GM19035 (cell line): Measurements from ENCODE around the gene RFLNA.
A peak's percentile ranks its signal among the peaks of the same experiment; 100 is the strongest.

Experiments
- ATAC-seq: cut with Tn5 transposase; IDR thresholded peaks from one replicate; pipeline ENCODE4 v1.9.1; 2021; ENCODE audit not compliant: unreplicated experiment

Gene RFLNA

GRCh38 chr12:124294780-124295341 lies at the start of gene RFLNA:
TSS of gene RFLNA (plus strand) at chr12:124295093. CDS start at chr12:124295430, 337 bp downstream.
- no peak for ATAC-seq

DNA sequence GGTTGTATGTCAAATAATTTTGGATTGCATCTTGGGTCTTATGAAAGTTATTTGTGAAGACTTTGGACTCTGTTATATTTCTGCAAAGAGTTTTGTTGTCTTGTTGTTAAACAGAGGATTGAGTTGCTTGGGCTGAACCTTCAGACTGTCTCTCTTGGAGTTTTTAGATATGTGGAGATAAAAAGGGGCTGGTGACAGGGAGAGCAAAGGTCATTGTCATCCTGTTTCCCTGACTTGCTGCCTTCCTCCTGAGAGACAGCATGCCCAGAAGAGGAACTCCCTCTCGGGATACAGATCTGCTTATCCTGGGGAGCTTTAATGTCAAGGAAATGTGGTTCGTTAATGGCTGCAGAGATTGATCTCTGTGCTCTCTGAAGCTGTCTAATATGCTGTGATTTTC lies 47.6 kb upstream of the RFLNA start:
- ATAC-seq: no peak

DNA sequence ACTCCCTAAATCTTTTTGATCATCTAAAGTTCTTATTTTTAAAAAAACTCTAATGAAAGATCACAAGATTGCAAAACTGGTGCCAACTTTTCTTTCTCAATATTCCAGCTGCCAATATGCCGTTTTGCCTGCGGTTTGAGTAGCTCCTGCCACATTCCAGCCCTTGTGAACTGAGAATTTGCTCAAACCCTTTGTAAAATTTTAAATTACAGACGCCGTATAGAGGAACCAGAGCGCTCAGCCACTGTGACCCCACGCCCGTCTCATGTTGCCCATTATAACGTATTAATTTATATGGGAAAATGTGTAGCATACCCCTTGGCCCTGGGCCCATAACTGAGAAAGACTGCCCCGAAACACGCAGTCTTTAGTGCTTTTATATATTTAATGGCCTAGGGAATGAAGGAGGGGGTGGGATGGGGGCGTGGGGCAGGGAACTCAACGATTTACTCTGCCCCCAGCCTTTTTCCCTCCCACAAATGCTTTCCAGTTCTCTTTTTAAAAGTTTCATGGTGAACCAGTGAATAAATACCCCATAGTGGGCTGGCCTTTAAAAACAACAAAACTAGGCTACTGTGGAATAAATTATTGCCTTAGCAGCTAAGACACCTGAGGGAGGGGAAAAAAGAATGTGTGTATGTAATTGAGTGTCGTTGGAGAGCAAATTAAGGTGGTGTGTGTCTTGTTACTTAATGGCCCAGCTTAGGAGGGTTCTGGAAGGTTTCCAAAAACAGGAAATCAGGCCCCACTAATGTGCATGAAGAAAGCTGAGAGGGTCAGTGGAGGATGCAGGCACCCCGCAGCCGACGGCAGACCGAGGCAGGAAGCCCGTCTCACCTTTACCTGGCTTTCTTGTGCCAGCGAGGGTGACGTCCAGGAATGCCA lies 45.7 kb upstream of the RFLNA start:
- ATAC-seq: no peak

DNA sequence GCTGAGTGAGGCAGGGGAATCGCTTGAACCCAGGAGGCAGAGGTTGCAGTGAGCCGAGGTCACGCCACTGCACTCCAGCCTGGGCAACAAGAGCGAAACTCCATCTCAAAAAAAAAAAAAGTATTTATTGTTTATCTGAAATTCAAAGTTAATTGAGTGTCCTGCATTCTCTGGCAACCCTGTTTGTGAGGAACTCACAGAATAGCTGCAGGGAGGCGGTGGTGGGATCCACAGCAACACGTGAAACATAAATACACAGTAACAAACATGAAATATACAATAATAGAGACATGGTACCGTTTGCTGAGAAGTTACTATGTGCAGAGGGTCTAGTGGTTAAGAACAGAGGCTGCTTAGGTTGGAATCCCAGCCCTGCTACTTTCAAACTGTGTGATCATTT lies 43.7 kb upstream of the RFLNA start:
- no peak for ATAC-seq

- no peak for ATAC-seq
Measured at GRCh38 chr12:124252964-124253363, 41.9 kb upstream of the RFLNA start.

- no peak for ATAC-seq
Measured at GRCh38 chr12:124254126-124254525, 40.8 kb upstream of the RFLNA start.

- no peak for ATAC-seq
Measured at GRCh38 chr12:124259154-124260066, 35.5 kb upstream of the RFLNA start.

DNA sequence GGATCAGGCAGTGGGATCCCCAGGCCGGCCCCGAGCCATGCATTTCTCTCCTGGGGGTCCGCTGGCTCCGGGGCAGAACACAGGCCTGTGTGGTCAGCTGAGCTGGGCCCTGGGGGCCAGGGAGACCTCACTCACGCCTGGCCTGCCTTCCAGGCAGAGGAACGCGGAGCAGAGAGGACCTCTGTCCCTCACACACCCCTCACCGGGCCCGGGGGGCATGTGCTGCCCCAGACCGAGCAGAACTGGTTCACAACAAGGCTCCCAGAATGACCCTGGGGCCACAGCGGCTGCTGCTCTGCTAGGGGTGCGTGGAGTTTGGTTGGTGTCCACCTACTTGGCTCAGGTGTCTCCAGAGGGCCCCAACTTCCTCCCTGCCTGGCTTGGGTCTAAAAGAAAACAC lies 33.0 kb upstream of the RFLNA start:
- no peak for ATAC-seq

GRCh38 chr12:124264089-124264795 lies 30.7 kb upstream of the RFLNA start:
- ATAC-seq: no peak

DNA sequence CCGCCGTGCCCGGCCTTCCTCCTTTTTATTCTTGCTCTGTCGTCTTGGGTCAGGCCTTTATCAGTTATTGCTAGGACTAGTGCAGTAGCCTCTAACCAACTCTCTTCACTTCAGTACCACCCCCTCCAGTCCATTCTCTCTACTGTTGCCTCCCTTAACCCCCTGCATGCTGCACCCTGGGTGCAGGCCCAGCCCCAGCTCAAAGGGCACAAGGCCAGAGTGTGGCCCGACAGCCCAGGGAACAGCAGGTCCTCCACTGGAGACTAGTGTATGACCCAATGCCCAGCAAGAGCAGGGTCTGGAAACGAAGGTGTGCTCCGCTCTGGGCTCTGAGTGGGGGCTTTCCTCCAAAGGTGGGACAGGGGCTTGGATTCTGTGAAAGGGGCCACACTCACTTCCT lies 30.0 kb upstream of the RFLNA start:
- no peak for ATAC-seq

- ATAC-seq: no peak
Measured at GRCh38 chr12:124267205-124267778, 27.6 kb upstream of the RFLNA start.

DNA sequence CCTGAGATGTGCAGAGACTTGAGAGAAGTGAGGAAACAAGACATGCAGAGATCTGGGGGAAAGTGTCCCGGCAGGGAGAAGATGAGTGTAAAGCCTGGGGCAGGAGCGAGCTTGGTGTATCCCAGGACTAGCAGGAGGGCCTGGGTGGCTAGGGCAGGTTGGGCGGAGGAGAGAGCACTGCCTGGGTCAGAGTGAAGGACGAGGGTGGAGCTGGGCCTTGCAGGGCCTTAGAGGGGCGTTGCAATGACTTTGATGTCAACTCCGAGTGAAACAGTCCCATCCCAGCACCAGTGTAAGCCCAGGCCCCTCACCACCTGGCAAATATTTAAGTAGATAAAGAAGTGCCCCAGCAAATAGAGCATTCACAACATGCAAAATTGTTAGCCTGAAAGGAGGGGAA lies 24.2 kb upstream of the RFLNA start:
- no peak for ATAC-seq

- ATAC-seq: peak; percentile 76
Measured at GRCh38 chr12:124273630-124274029, 21.3 kb upstream of the RFLNA start.

DNA sequence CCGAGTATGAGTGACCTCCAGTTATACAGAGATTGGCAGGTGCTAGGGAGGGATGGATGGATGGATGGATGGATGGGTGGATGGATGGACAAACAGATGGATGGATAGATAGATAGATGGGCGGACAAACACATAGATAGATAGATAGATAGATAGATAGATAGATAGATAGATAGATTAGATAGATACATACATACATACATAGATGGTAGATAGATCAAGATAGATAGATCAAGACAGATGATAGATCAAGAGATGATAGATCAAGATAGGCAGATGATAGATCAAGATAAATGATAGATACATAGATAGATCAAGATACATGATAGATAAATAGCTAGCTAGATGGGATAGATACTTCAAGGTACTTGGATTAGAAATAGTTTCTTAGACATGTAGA lies 18.6 kb upstream of the RFLNA start:
- no peak for ATAC-seq

DNA sequence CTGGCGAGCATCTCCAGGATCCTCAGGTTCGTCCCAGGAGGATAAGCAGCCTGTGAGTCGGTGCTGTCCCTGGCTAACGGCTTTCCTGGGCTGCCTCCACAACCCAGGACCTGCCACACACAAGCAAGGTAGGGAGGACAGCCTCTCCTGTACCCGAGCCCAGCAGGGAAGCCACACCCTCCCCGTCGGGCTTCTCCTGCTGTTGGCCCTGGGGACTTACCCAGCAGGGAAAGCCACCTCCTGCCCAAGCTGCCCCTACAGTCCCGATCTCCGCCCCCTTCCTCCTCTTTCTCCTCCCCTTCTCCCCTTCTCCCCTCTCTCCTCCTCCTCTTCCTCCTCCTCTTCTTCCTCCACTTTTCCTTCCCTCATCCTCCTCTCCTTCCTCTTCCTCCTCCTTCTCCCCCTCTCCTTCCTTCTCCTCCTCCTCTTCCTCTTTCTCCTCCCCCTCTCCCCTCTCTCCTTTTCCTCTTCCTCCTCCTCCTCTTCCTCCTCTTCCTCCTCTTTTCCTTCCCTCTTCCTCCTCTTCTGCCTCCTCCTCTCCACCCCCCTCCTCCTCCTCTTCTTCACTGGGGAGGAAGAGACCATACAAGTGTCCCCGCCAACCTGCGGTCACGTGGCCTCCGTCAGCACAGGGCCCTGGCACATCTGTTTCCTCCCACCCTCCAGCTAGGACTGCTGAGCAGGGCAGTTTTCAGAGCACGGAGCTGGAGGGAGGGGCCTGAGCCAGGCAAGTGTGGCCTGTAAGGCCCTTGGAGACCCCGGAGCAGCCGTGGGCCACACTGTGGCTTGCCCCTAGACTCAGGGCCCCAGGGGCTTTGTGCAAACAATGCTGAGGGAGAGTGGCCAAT lies 17.3 kb upstream of the RFLNA start:
- no peak for ATAC-seq

DNA sequence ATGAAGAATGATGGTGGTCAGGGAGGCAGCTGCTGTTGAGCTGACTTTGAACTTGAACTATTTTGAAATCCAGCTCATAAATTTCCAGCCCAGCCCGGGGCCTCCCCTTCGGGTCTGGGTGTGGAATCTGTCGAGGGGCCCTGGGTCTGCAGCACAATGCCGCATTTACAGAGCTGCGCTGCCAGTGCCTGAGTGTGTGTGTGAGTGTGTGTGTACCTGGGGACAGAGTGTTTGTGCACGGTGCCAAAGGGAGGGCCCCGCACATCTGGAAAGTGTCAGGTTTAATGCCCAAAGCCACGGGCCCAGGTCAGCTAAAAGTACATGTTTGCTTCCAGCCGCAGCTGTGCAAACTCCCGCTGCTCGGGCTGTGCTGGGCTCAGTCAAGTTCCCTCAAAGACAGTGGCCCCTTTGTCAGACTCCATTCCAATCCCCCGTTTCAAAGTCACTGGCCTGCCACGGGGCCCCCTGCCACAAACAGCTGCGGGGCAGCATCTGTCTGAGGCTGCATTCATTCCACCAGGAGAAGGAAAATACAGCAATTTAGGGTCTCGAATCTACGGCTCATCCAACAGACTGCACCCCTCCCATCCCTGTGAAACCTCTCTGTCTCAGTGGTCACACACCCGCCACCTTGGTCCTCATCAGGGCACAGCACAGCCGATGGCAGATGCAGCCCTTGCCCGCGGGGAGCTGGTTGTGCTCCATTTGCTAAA lies 16.3 kb upstream of the RFLNA start:
- no peak for ATAC-seq

- no peak for ATAC-seq
Measured at GRCh38 chr12:124279315-124279714, 15.6 kb upstream of the RFLNA start.

DNA sequence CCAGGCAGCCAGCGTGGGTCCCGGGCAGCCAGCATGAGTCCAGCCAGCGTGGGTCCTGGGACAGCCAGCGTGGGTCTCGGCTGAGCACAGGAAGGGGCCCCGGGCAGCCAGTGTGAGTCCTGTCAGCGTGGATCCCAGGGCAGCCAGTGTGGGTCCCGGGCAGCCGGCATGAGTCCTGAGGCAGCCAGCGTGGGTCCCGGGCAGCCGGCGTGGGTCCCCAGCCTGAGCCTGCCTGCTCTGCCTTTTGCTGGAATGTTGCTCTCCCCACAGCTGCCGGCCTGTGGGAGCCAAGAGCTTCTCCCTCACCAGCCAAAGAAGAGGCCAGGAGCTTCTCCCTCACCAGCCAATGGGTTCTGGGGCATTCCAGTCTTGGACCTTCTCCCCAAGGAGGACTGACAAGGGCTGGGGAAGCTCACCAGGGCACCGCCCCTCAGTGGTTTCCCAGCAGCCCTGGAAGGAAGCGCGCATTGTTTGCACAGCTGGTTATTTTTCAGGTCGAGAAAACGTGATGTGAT lies 15.0 kb upstream of the RFLNA start:
- no peak for ATAC-seq

- no peak for ATAC-seq
Measured at GRCh38 chr12:124281309-124281708, 13.6 kb upstream of the RFLNA start.
